ENCODE measurements around the gene EML1. TPM values are rescaled to one million over a fixed set of nuclear protein-coding genes. Genes with fewer than 3 reads are reported as not detected.

Gene EML1
- total RNA-seq, 2 donors from 2014 or later, result 2.4 to 2.6 TPM

- Mint-ChIP-seq H3K4me3 (no peak overlapping the region), H3K4me1 (ENCODE audit: low read depth) (no peaks in the 10 kb centered on the region), H3K27me3 (ENCODE audit: low read depth) (peaks cover 61% of the 10 kb centered on the region), H3K27ac (no peak overlapping the region), H3K36me3 (ENCODE audit: insufficient read depth in 2 of 2) (no peaks in the 10 kb centered on the region), H3K9me3 (no peaks in the 10 kb centered on the region)
- ATAC-seq (replicated peaks in 1 of 2), result no peak
- DNase-seq, result no peak
These were observed 48.3 kb downstream of the EML1 start for GRCh38 chr14:99841436-99842071.

GRCh38 chr14:99842141-99842540, 48.9 kb downstream of the EML1 start:
- Mint-ChIP-seq H3K27me3 (ENCODE audit: low read depth) (peaks cover 55% of the 10 kb centered on the region), H3K9me3 (peaks cover 0 to 4% of the 10 kb centered on the region in 2 donors), H3K36me3 (ENCODE audit: insufficient read depth in 2 of 2) (peaks cover 1 to 3% of the 10 kb centered on the region in 2 donors), H3K4me3 (no peak overlapping the region), H3K27ac (no peak overlapping the region), H3K4me1 (ENCODE audit: low read depth) (no peaks in the 10 kb centered on the region)
- no peak for ATAC-seq (replicated peaks in 1 of 2)
- no peak for DNase-seq

GRCh38 chr14:99846808-99847207, 53.6 kb downstream of the EML1 start:
- no peak overlapping the region for H3K27ac Mint-ChIP-seq
- peaks cover 43% of the 10 kb centered on the region for H3K27me3 Mint-ChIP-seq (ENCODE audit: low read depth)
- no peaks in the 10 kb centered on the region for H3K4me1 Mint-ChIP-seq (ENCODE audit: low read depth)
- ATAC-seq (replicated peaks in 1 of 2), result no peak
- DNase-seq, result no peak
- no peak overlapping the region for H3K4me3 Mint-ChIP-seq
- peaks cover 1 to 4% of the 10 kb centered on the region in 2 donors for H3K36me3 Mint-ChIP-seq (ENCODE audit: insufficient read depth in 2 of 2)
- peaks cover 1 to 6% of the 10 kb centered on the region in 2 donors for H3K9me3 Mint-ChIP-seq

GRCh38 chr14:99850709-99851108, 57.5 kb downstream of the EML1 start:
- no peak for DNase-seq
- no peak for ATAC-seq (replicated peaks in 1 of 2)
- peaks cover 1 to 6% of the 10 kb centered on the region in 2 donors for H3K9me3 Mint-ChIP-seq
- no peaks in the 10 kb centered on the region for H3K4me1 Mint-ChIP-seq (ENCODE audit: low read depth)
- no peak overlapping the region for H3K4me3 Mint-ChIP-seq
- H3K27me3 Mint-ChIP-seq (ENCODE audit: low read depth), result peaks cover 38% of the 10 kb centered on the region
- no peak overlapping the region for H3K27ac Mint-ChIP-seq
- peaks cover 1 to 4% of the 10 kb centered on the region in 2 donors for H3K36me3 Mint-ChIP-seq (ENCODE audit: insufficient read depth in 2 of 2)

- H3K27me3 Mint-ChIP-seq (ENCODE audit: low read depth), result peaks cover 38% of the 10 kb centered on the region
These were observed 59.4 kb downstream of the EML1 start for GRCh38 chr14:99852578-99852977.

GRCh38 chr14:99853206-99853605, 60.0 kb downstream of the EML1 start:
- Mint-ChIP-seq H3K9me3 (peaks cover 0 to 1% of the 10 kb centered on the region in 2 donors), H3K4me1 (ENCODE audit: low read depth) (no peaks in the 10 kb centered on the region), H3K36me3 (ENCODE audit: insufficient read depth in 2 of 2) (no peaks in the 10 kb centered on the region), H3K27me3 (ENCODE audit: low read depth) (peaks cover 38% of the 10 kb centered on the region), H3K27ac (no peak overlapping the region), H3K4me3 (no peak overlapping the region)
- ATAC-seq (replicated peaks in 1 of 2) (no peak), DNase-seq (no peak)

More at GRCh38 chr14:99852578-99852977, 59.4 kb downstream of the EML1 start:
- ATAC-seq (replicated peaks in 1 of 2) (no peak), DNase-seq (no peak)
- no peaks in the 10 kb centered on the region for H3K4me1 Mint-ChIP-seq (ENCODE audit: low read depth)
- H3K27ac Mint-ChIP-seq, result no peak overlapping the region
- no peaks in the 10 kb centered on the region for H3K36me3 Mint-ChIP-seq (ENCODE audit: insufficient read depth in 2 of 2)
- no peak overlapping the region for H3K4me3 Mint-ChIP-seq
- peaks cover 0 to 1% of the 10 kb centered on the region in 2 donors for H3K9me3 Mint-ChIP-seq

GRCh38 chr14:99854831-99855230, 61.6 kb downstream of the EML1 start:
- ATAC-seq (replicated peaks in 1 of 2) (no peak), DNase-seq (no peak)
- Mint-ChIP-seq H3K36me3 (ENCODE audit: insufficient read depth in 2 of 2) (no peaks in the 10 kb centered on the region), H3K4me3 (no peak overlapping the region), H3K9me3 (no peaks in the 10 kb centered on the region), H3K27me3 (ENCODE audit: low read depth) (peaks cover 30% of the 10 kb centered on the region), H3K4me1 (ENCODE audit: low read depth) (no peaks in the 10 kb centered on the region), H3K27ac (no peak overlapping the region)

- no peak for DNase-seq
- no peaks in the 10 kb centered on the region for H3K4me1 Mint-ChIP-seq (ENCODE audit: low read depth)
- no peaks in the 10 kb centered on the region for H3K9me3 Mint-ChIP-seq
- no peak overlapping the region for H3K27ac Mint-ChIP-seq
- no peaks in the 10 kb centered on the region for H3K36me3 Mint-ChIP-seq (ENCODE audit: insufficient read depth in 2 of 2)
- ATAC-seq (replicated peaks in 1 of 2), result no peak
- H3K27me3 Mint-ChIP-seq (ENCODE audit: low read depth), result peaks cover 26% of the 10 kb centered on the region
- H3K4me3 Mint-ChIP-seq, result no peak overlapping the region
These were observed 62.1 kb downstream of the EML1 start for GRCh38 chr14:99855271-99855670.

- no peak overlapping the region for H3K27ac Mint-ChIP-seq
- no peaks in the 10 kb centered on the region for H3K36me3 Mint-ChIP-seq (ENCODE audit: insufficient read depth in 2 of 2)
- H3K4me3 Mint-ChIP-seq, result no peak overlapping the region
- H3K27me3 Mint-ChIP-seq (ENCODE audit: low read depth), result peaks cover 11% of the 10 kb centered on the region
- ATAC-seq (replicated peaks in 1 of 2), result no peak
- H3K4me1 Mint-ChIP-seq (ENCODE audit: low read depth), result no peaks in the 10 kb centered on the region
- no peak for DNase-seq
- no peaks in the 10 kb centered on the region for H3K9me3 Mint-ChIP-seq
These were observed 64.3 kb downstream of the EML1 start for GRCh38 chr14:99857551-99857950.

- H3K9me3 Mint-ChIP-seq, result no peaks in the 10 kb centered on the region
- no peaks in the 10 kb centered on the region for H3K36me3 Mint-ChIP-seq (ENCODE audit: insufficient read depth in 2 of 2)
- no peak overlapping the region for H3K4me3 Mint-ChIP-seq
- H3K4me1 Mint-ChIP-seq (ENCODE audit: low read depth), result peaks cover 8% of the 10 kb centered on the region
- no peak for DNase-seq
- no peak overlapping the region for H3K27ac Mint-ChIP-seq
- H3K27me3 Mint-ChIP-seq (ENCODE audit: low read depth), result peaks cover 3% of the 10 kb centered on the region
- no peak for ATAC-seq (replicated peaks in 1 of 2)
These were observed 67.0 kb downstream of the EML1 start for GRCh38 chr14:99860219-99860618.

- no peak overlapping the region for H3K4me3 Mint-ChIP-seq
- no peak for DNase-seq
- peaks cover 2% of the 10 kb centered on the region for H3K27me3 Mint-ChIP-seq (ENCODE audit: low read depth)
- H3K4me1 Mint-ChIP-seq (ENCODE audit: low read depth), result peaks cover 8% of the 10 kb centered on the region
- H3K27ac Mint-ChIP-seq, result no peak overlapping the region
- H3K9me3 Mint-ChIP-seq, result no peaks in the 10 kb centered on the region
- no peak for ATAC-seq (replicated peaks in 1 of 2)
- no peaks in the 10 kb centered on the region for H3K36me3 Mint-ChIP-seq (ENCODE audit: insufficient read depth in 2 of 2)
These were observed 68.9 kb downstream of the EML1 start for GRCh38 chr14:99862136-99862535.

GRCh38 chr14:99863059-99863458, 69.8 kb downstream of the EML1 start:
- Mint-ChIP-seq H3K9me3 (no peaks in the 10 kb centered on the region), H3K4me1 (ENCODE audit: low read depth) (peaks cover 8% of the 10 kb centered on the region), H3K36me3 (ENCODE audit: insufficient read depth in 2 of 2) (no peaks in the 10 kb centered on the region), H3K27me3 (ENCODE audit: low read depth) (peaks cover 11% of the 10 kb centered on the region), H3K4me3 (no peak overlapping the region), H3K27ac (no peak overlapping the region)
- ATAC-seq (replicated peaks in 1 of 2), result peak; percentile 58 to 98
- peak in 1 of 2 donors; percentile 10 for DNase-seq

- Mint-ChIP-seq H3K4me1 (ENCODE audit: low read depth) (peaks cover 8% of the 10 kb centered on the region), H3K4me3 (no peak overlapping the region), H3K9me3 (no peaks in the 10 kb centered on the region), H3K27ac (no peak overlapping the region), H3K27me3 (ENCODE audit: low read depth) (peaks cover 27% of the 10 kb centered on the region), H3K36me3 (ENCODE audit: insufficient read depth in 2 of 2) (no peaks in the 10 kb centered on the region)
- DNase-seq (no peak), ATAC-seq (replicated peaks in 1 of 2) (no peak)
These were observed 72.2 kb downstream of the EML1 start for GRCh38 chr14:99865408-99865807.

- peaks cover 58% of the 10 kb centered on the region for H3K27me3 Mint-ChIP-seq (ENCODE audit: low read depth)
These were observed 77.4 kb downstream of the EML1 start for GRCh38 chr14:99870617-99871016.

More at GRCh38 chr14:99870617-99871016, 77.4 kb downstream of the EML1 start:
- Mint-ChIP-seq H3K4me1 (ENCODE audit: low read depth) (no peaks in the 10 kb centered on the region), H3K9me3 (no peaks in the 10 kb centered on the region), H3K36me3 (ENCODE audit: insufficient read depth in 2 of 2) (no peaks in the 10 kb centered on the region), H3K4me3 (no peak overlapping the region), H3K27ac (no peak overlapping the region)
- ATAC-seq (replicated peaks in 1 of 2), result no peak
- no peak for DNase-seq
